ENCODE measurements around the gene PDCD1.

Gene PDCD1

DNA sequence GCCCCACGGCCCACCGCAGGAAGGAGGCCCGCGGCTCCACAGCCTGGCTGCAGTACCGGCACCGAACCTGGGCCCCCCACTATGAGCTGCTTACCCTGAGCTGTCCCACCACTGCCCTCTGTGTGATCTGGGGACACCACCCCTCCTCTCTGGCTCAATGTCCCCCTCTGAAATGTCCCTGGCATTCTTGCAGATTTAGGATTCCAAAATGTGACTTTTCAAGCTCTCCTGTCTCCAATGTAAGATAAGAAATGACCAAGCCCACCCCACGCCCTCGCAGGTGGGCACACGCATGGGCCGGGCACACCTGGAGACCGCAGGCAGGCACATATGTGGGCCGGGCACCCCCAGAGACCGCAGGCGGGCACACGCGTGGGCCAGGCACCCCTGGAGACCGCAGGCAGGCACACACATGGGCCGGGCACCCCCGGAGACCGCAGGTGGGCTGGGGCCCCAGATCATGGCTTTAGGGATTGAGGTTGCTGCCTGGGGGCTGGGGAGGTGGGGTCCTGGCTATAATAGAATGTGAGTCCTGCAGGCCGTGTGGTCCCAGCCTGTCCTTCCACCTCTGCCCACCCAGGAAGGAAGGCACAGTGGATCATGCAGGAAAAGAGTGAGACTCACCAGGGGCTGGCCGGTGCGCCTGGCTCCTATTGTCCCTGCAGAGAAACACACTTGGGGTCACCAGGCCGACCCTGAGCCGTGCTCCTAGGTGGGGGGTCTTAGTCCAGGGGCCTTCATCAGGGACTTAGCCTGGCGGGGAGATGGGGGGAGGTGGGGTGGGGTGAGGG, 7.2 kb downstream of the PDCD1 start:
- Histone ChIP-seq H3K36me3 (replicated peaks) (no peaks in the 10 kb centered on the region), H3K9me3 (no peaks in the 10 kb centered on the region), H3K4me1 (no peaks in the 10 kb centered on the region), H3K27me3 (ENCODE audit: low read depth) (no peaks in the 10 kb centered on the region), H3K4me3 (no peak overlapping the region)
- in situ Hi-C loops (cut with MboI; ENCODE audit: low sequenced_read_pairs), result no loop called here
- DNase-seq (ENCODE audit: low spot score in 2 of 2), result no peak

DNA sequence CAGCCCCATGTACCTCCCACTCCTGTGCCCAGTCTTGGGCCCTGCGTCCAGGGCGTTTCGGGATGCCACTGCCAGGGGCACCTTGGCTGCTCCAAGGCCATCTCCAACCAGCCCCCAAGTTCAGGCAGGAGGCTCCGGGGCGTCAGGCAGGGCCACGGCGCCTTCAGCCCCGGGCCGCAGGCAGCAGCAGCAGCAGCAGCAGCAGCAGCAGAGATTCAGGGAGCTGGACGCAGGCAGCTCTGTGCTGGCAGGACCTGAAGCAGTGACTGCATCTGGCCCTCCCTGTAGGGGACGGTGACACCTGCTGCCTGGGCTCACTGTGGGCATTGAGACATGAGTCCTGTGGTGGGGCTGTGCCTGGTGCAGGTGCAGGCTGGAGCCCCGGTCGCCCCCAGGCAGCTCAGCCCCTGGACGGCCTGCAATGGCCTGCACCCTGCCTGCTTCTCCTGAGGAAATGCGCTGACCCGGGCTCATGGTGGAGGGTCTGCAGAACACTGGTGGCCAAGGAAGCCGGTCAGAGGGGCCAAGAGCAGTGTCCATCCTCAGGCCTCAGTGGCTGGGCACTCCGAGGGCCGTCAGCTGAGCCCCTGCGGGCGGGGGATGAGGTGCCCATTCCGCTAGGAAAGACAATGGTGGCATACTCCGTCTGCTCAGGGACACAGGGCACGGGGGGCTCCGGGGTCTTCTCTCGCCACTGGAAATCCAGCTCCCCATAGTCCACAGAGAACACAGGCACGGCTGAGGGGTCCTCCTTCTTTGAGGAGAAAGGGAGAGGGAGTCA, 8.0 kb downstream of the PDCD1 start:
- Histone ChIP-seq H3K4me1 (no peaks in the 10 kb centered on the region), H3K9me3 (no peaks in the 10 kb centered on the region), H3K27me3 (ENCODE audit: low read depth) (no peaks in the 10 kb centered on the region), H3K36me3 (replicated peaks) (no peaks in the 10 kb centered on the region), H3K4me3 (no peak overlapping the region)
- no peak for DNase-seq (ENCODE audit: low spot score in 2 of 2)
- in situ Hi-C loops (cut with MboI; ENCODE audit: low sequenced_read_pairs), result no loop called here

DNA sequence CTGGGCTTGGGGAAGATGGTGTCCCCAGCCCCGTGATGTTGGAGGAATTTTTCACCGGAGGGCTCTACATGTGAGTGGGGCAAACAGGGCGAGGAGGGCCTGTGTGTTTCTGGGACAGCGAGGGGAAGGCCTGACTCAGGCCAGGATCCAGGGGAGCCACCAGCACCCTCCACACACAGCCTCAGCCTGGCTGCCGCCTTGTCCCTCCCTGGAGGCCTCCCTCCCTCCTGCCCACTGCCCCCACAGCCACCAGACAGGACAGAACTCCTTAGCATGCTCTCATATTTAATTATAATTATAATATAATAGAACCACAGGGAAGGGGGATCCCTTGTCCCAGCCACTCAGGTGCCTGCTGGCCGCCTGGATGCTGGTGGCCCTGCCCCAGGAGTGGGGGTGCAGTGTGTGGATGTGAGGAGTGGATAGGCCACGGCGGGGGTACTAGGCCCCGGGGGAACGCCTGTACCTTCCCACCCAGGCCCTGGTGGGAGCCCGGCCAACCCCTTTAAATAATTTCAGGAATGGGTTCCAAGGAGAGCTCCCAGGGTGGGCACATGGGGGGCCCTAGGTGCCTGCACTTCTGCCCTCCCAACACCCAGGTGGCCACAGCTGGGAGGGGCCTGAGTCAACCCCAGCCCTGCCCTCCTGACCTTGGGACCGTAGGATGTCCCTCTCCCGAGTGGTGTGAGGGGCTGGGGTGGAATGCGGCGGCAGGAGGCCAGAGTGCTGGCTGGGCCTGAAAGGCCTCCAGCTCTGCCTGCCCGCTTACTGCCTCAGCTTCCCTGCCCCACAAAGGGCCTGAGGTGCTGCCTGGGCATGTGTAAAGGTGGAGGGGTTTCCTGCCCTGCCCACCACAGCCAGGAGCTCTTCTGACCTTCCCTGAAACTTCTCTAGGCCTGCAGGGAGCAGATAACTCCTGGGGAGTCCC, 8.8 kb downstream of the PDCD1 start:
- H3K4me3 ChIP-seq, result no peak overlapping the region
- H3K36me3 ChIP-seq (replicated peaks), result no peaks in the 10 kb centered on the region
- no peaks in the 10 kb centered on the region for H3K27me3 ChIP-seq (ENCODE audit: low read depth)
- no peaks in the 10 kb centered on the region for H3K9me3 ChIP-seq
- DNase-seq (ENCODE audit: low spot score in 2 of 2), result no peak
- no peaks in the 10 kb centered on the region for H3K4me1 ChIP-seq
- in situ Hi-C loops (cut with MboI; ENCODE audit: low sequenced_read_pairs), result no loop called here

DNA sequence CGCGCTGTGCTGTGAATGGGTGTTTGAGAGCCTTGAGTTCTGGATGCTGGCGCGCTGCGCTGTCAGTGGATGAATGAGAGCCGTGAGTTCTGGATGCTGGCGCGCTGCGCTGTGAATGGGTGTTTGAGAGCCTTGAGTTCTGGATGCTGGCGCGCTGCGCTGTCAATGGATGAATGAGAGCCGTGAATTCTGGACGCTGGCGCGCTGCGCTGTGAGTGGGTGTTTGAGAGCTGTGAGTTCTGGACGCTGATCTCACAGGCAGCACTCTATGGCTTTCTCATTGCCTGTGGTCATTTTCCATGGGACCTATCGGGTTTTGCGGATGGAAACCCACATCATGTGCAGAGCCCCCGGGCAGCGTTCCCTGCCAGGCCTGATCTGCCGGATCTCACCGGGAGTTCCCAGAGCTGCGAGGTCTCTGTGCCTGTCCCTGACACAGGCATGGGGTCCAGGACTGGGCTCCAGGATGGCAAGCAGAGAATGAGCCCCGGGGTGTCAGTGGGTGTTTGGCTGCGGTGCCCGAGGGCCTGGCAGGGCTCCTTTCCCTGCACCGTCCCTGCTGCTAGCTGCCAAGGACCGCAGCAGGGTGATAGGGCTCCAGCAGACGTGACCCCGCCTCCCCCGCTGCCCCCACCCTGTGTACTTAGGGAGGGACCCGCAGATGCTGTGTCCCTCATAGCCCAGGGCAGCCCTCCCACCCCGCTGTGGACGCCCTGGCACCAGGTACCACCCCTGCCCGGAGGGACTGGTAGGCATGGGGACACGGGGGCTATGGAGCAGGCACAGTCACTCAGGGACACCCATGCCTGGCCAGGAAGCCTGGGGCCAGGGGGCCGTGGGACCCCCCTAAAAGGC, 9.7 kb downstream of the PDCD1 start:
- Histone ChIP-seq H3K4me3 (no peak overlapping the region), H3K27me3 (ENCODE audit: low read depth) (no peaks in the 10 kb centered on the region), H3K9me3 (no peaks in the 10 kb centered on the region), H3K36me3 (replicated peaks) (no peaks in the 10 kb centered on the region), H3K4me1 (0 out of 2 replicates have a peak, but pooled peaks cover 2% of the 10 kb centered on the region)
- no peak for DNase-seq (ENCODE audit: low spot score in 2 of 2)
- in situ Hi-C loops (cut with MboI; ENCODE audit: low sequenced_read_pairs), result no loop called here

DNA sequence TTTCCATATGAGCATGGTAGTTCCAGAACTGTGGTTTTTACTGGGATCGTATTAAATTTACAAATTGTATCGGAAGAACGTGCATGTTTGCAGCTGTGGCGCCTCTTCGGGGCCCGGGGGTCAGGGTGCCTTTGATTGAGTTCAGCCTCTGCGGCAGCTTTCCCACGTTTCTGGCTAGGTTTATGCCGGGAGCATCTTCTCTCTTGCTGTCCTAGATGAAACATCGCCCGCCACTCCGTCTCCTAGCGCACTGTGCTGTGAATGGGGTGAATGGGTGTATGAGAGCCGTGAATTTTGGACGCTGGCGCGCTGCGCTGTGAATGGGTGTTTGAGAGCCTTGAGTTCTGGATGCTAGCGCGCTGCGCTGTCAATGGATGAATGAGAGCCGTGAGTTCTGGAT, 12.3 kb downstream of the PDCD1 start:
- no peaks in the 10 kb centered on the region for H3K9me3 ChIP-seq
- in situ Hi-C loops (cut with MboI; ENCODE audit: low sequenced_read_pairs), result no loop called here
- no peak for DNase-seq (ENCODE audit: low spot score in 2 of 2)
- no peaks in the 10 kb centered on the region for H3K36me3 ChIP-seq (replicated peaks)
- no peak overlapping the region for H3K4me3 ChIP-seq
- 0 out of 2 replicates have a peak, but pooled peaks cover 2% of the 10 kb centered on the region for H3K4me1 ChIP-seq
- H3K27me3 ChIP-seq (ENCODE audit: low read depth), result no peaks in the 10 kb centered on the region

DNA sequence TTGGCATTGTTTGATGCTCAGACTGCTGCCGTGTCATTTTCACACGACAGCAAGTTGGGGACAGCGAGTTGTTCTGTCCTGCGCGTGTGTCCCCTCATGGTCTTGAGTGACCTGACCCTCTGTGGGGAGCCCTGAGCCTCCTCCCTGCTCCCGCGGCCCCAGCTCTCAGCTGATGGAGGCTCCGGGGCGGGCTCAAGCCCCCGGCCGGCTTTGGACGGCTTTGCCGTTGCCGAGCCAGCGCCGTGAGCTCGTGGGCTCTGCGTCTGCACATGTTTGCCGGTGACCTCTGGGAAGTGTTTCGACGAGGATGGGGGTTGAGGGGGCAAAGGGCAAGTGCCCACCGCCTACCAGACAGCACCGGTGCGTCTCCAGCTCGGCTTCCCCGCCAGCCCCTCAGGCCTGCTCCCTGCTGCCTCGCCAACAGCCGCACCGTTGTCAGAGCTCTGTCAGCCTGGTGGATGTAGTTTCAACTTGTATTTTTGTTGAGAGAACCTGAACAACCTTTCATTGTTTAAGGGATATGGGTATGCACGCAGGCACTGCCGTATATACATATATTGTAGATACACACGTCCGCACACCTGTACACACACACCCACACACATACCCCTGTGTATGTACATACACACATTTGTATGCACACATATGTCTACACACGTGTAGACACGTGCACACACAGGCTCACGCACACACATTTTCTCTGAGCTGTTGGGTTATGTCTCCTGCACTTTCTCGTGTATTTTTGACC, 13.7 kb downstream of the PDCD1 start:
- 0 out of 2 replicates have a peak, but pooled peaks cover 2% of the 10 kb centered on the region for H3K4me1 ChIP-seq

DNA sequence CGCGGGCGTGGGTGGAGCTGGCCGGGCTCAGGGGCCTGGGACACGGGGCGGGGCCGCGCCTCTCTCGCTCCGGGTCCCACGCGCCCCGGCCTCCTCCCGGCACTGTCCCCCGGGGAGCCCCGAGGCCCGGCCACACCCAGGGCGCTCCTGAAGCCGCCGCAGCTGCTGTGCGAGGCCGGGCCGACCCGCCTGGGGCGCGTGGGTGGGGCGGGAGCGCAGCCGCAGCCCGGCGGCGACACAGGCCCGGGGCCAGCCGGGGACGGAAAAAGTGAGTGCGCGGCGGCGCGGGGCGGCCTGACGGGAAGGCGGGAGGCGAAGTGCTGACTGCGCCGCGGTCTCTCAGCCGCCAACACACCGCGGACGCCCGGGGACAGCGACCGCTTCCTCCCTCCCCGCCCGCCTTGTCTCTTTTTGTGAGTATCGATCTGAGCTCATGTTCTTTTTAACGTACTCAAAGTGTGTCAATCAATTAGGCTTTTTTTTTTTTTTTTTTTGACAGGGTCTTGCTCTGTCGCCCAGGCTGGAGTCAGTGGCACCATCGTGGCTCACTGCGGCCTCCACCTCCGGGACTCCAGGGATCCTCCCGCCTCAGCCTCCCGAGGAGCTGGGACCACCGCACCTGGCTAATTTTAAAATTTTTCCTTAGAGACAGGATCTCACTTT, 14.5 kb downstream of the PDCD1 start:
- Histone ChIP-seq H3K4me1 (0 out of 2 replicates have a peak, but pooled peaks cover 2% of the 10 kb centered on the region), H3K36me3 (replicated peaks) (no peaks in the 10 kb centered on the region), H3K4me3 (peak overlapping the region; percentile 19), H3K9me3 (no peaks in the 10 kb centered on the region), H3K27me3 (ENCODE audit: low read depth) (no peaks in the 10 kb centered on the region)
- in situ Hi-C loops (cut with MboI; ENCODE audit: low sequenced_read_pairs), result no loop called here
- DNase-seq (ENCODE audit: low spot score in 2 of 2), result peak; percentile 39 to 75

More for the DNA sequence above, 13.7 kb downstream of the PDCD1 start:
- Histone ChIP-seq H3K36me3 (replicated peaks) (no peaks in the 10 kb centered on the region), H3K9me3 (no peaks in the 10 kb centered on the region), H3K4me3 (peak overlapping the region; percentile 19; the same call in 1 of the 2 replicates), H3K27me3 (ENCODE audit: low read depth) (no peaks in the 10 kb centered on the region)
- in situ Hi-C loops (cut with MboI; ENCODE audit: low sequenced_read_pairs), result no loop called here
- DNase-seq (ENCODE audit: low spot score in 2 of 2), result peak in 1 of 2 experiments; percentile 8

- no peaks in the 10 kb centered on the region for H3K27me3 ChIP-seq (ENCODE audit: low read depth)
- H3K9me3 ChIP-seq, result no peaks in the 10 kb centered on the region
- in situ Hi-C loops (cut with MboI; ENCODE audit: low sequenced_read_pairs), result no loop called here
- H3K4me1 ChIP-seq, result 0 out of 2 replicates have a peak, but pooled peaks cover 2% of the 10 kb centered on the region
- H3K4me3 ChIP-seq, result no peak overlapping the region
- DNase-seq (ENCODE audit: low spot score in 2 of 2), result no peak
- no peaks in the 10 kb centered on the region for H3K36me3 ChIP-seq (replicated peaks)
Observed at GRCh38 chr2:241843321-241844065, 15.2 kb downstream of the PDCD1 start.

- in situ Hi-C loops (cut with MboI; ENCODE audit: low sequenced_read_pairs), result no loop called here
- Histone ChIP-seq H3K27me3 (ENCODE audit: low read depth) (no peaks in the 10 kb centered on the region), H3K36me3 (replicated peaks) (no peaks in the 10 kb centered on the region), H3K4me3 (no peak overlapping the region), H3K9me3 (no peaks in the 10 kb centered on the region), H3K4me1 (0 out of 2 replicates have a peak, but pooled peaks cover 2% of the 10 kb centered on the region)
- DNase-seq (ENCODE audit: low spot score in 2 of 2), result peak in 1 of 2 experiments; percentile 8
Observed at GRCh38 chr2:241842620-241843211, 16.0 kb downstream of the PDCD1 start.

DNA sequence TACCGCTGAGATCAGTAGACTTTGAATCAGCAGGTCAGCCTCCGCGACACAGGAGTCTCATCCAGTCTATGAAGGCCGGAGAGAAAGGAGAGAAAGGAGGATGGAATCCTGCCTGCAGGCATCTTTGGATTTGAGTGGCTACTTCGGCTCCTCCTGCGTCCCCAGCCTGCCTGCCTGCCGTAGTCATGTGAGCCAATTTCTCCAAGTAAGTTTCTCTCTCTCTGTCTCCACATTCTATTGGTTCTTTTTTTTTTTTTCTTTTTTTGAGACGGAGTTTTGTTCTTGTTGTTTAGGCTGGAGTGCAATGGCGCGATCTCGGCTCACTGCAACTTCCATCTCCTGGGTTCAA, 16.7 kb downstream of the PDCD1 start:
- H3K4me3 ChIP-seq, result no peak overlapping the region
- in situ Hi-C loops (cut with MboI; ENCODE audit: low sequenced_read_pairs), result no loop called here

More for the DNA sequence above, 16.7 kb downstream of the PDCD1 start:
- peak in 1 of 2 experiments; percentile 7 for DNase-seq (ENCODE audit: low spot score in 2 of 2)
- H3K36me3 ChIP-seq (replicated peaks), result no peaks in the 10 kb centered on the region
- H3K27me3 ChIP-seq (ENCODE audit: low read depth), result no peaks in the 10 kb centered on the region
- H3K9me3 ChIP-seq, result no peaks in the 10 kb centered on the region
- 0 out of 2 replicates have a peak, but pooled peaks cover 2% of the 10 kb centered on the region for H3K4me1 ChIP-seq

Measured in HAP-1 (cell line).